Keratinocyte (primary cell): Measurements from ENCODE around the gene EEPD1. TPM values are rescaled to one million over a fixed set of nuclear protein-coding genes. Genes with fewer than 3 reads are reported as not detected.

Experiments used
- DNase-seq: peaks from one replicate; pipeline ENCODE4 v3.0.0-alpha.2; 2011; ENCODE audit warnings: low read depth, missing footprints, low spot score
- FAIRE-seq: peaks from 2 replicates; lab custom pipeline; 2011; peaks lifted over from hg19 to GRCh38; lab: Jason Lieb, UNC
- H2AFZ ChIP-seq: 2 replicates; pipeline ENCODE4 v1.6.0; 2012; ENCODE audit warnings: low read length, control low read depth, inconsistent platforms; ENCODE audit not compliant: control insufficient read depth
- H3K27ac ChIP-seq: 2 replicates; pipeline ENCODE4 v1.5.1; 2011; ENCODE audit warnings: low read length; ENCODE audit not compliant: control insufficient read depth, insufficient read depth
- H3K27me3 ChIP-seq: 3 replicates; pipeline ENCODE4 v1.6.0; 2011; ENCODE audit warnings: low read length; ENCODE audit not compliant: control insufficient read depth, insufficient read depth; ENCODE audit errors: extremely low read depth
- H3K36me3 ChIP-seq, 2 experiments: 2 replicates in 1 of 2; 3 replicates in 1 of 2; pipeline ENCODE4 v1.5.1; 2011; ENCODE audit warnings: low read length in 2 of 2, mild to moderate bottlenecking in 1 of 2; ENCODE audit not compliant: control insufficient read depth in 2 of 2, insufficient read depth in 2 of 2; ENCODE audit errors: extremely low read depth in 1 of 2
- H3K4me1 ChIP-seq: 3 replicates; pipeline ENCODE4 v1.5.1; 2011; ENCODE audit warnings: low read length; ENCODE audit not compliant: control insufficient read depth, insufficient read depth; ENCODE audit errors: extremely low read depth
- H3K4me2 ChIP-seq: 3 replicates; pipeline ENCODE4 v1.6.0; 2011; ENCODE audit warnings: low read depth, low read length; ENCODE audit not compliant: control insufficient read depth, insufficient read depth; ENCODE audit errors: extremely low read depth
- H3K4me3 ChIP-seq, 3 experiments: fragments of 200-600 bp in 1 of 3; sonication (generic) in 1 of 3; 2 replicates in 2 of 3; 3 replicates in 1 of 3; pipeline ENCODE4 v1.5.1; 2011 to 2016; ENCODE audit warnings: low read length in 3 of 3, mild to moderate bottlenecking in 3 of 3, control low read depth in 2 of 3, inconsistent platforms in 1 of 3, low read depth in 1 of 3, mixed read lengths in 1 of 3, mixed run types in 1 of 3, moderate library complexity in 1 of 3; ENCODE audit not compliant: control insufficient read depth in 2 of 3, insufficient read depth in 2 of 3; ENCODE audit errors: extremely low read depth in 1 of 3
- H3K79me2 ChIP-seq: 2 replicates; pipeline ENCODE4 v1.6.0; 2012; ENCODE audit warnings: low read length; ENCODE audit not compliant: control insufficient read depth, insufficient read depth
- H3K9ac ChIP-seq: 3 replicates; pipeline ENCODE4 v1.6.0; 2011; ENCODE audit warnings: low read length; ENCODE audit not compliant: control insufficient read depth, insufficient read depth; ENCODE audit errors: extremely low read depth
- H3K9me1 ChIP-seq: 3 replicates; pipeline ENCODE4 v1.6.0; 2011; ENCODE audit warnings: low read length; ENCODE audit not compliant: control insufficient read depth, insufficient read depth; ENCODE audit errors: extremely low read depth
- H3K9me3 ChIP-seq: 2 replicates; pipeline ENCODE4 v1.5.1; 2012; ENCODE audit warnings: low read depth, low read length; ENCODE audit not compliant: control insufficient read depth
- H4K20me1 ChIP-seq: 3 replicates; pipeline ENCODE4 v1.6.0; 2011; ENCODE audit warnings: low read length; ENCODE audit not compliant: control insufficient read depth, insufficient read depth; ENCODE audit errors: extremely low read depth
- CTCF ChIP-seq, 3 experiments: IDR thresholded peaks in 1 of 3; conservative IDR thresholded peaks in 1 of 3; optimal IDR thresholded peaks in 1 of 3; 2 replicates in 2 of 3; 3 replicates in 1 of 3; pipeline versions ENCODE3 to v1.5.1; 2011; ENCODE audit warnings: low read length in 3 of 3, mild to moderate bottlenecking in 3 of 3, moderate library complexity in 2 of 3, control low read depth in 1 of 3, inconsistent platforms in 1 of 3; ENCODE audit not compliant: insufficient read depth in 2 of 3; ENCODE audit errors: extremely low read depth in 1 of 3
- EZH2 ChIP-seq: IDR thresholded peaks from one replicate; pipeline ENCODE4 v1.6.1; 2012; ENCODE audit warnings: inconsistent platforms, mild to moderate bottlenecking, low read length, moderate library complexity
- dilution Hi-C: fragments of 300-500 bp; cut with MboI; formaldehyde crosslinking; loops from one replicate; pipeline ENCODE4 v1.7.0; 2020; ENCODE audit warnings: low sequenced_read_pairs; ENCODE audit not compliant: extremely low pct_ligation_motif_present
- polyA plus RNA-seq, 5 experiments: library from polyadenylated mRNA; depleted of rRNA in 3 of 5; stranded (reverse) in 3 of 5; stranded (forward) in 1 of 5; unstranded in 1 of 5; fragments of >200 nt; gene quantifications; 1 replicate in 1 of 5; 2 replicates in 3 of 5; 3 replicates in 1 of 5; pipeline versions ENCODE4 v1.2.1 to v1.2.3, GENCODE V29; 2011 to 2012; ENCODE audit warnings: missing spikeins in 2 of 5, low read depth in 1 of 5, low replicate concordance in 1 of 5

EEPD1 gene
- polyA plus RNA-seq, 1 donor (not counting 4 experiments of a cell fraction or from before 2014, with no cell fraction given): 1.2 TPM

- Histone ChIP-seq H3K4me3 (no peak overlapping the region), H3K27ac (no peak overlapping the region), H3K36me3 (no peaks in the 10 kb centered on the region), H3K9me3 (no peaks in the 10 kb centered on the region), H2AFZ (no peak overlapping the region), H3K9ac (no peak overlapping the region), H3K9me1 (no peaks in the 10 kb centered on the region), H3K4me1 (peaks cover 8% of the 10 kb centered on the region), H3K4me2 (no peak overlapping the region), H3K79me2 (no peaks in the 10 kb centered on the region), H3K27me3 (no peaks in the 10 kb centered on the region), H4K20me1 (no peaks in the 10 kb centered on the region)
- FAIRE-seq: no peak
- dilution Hi-C loops: no loop called here
- no peak for DNase-seq
- no peak for TF ChIP-seq CTCF (optimal IDR thresholded peaks at IDR 0.05 in 1 of 3, IDR thresholded peaks at IDR 0.05 in 1 of 3, conservative IDR thresholded peaks at IDR 0.05 in 1 of 3; ENCODE audit: extremely low read depth in 1 of 3, insufficient read depth in 2 of 3, low read length in 3 of 3)
- TF ChIP-seq EZH2: no peak
These were observed 132.2 kb downstream of the EEPD1 start for GRCh38 chr7:36285276-36285675.

GRCh38 chr7:36286226-36286625 lies 133.2 kb downstream of the EEPD1 start:
- DNase-seq (no peak), FAIRE-seq (no peak)
- dilution Hi-C loops: no loop called here
- Histone ChIP-seq H4K20me1 (no peaks in the 10 kb centered on the region), H3K27me3 (no peaks in the 10 kb centered on the region), H3K36me3 (no peaks in the 10 kb centered on the region), H3K4me1 (peaks cover 3% of the 10 kb centered on the region), H3K9me3 (no peaks in the 10 kb centered on the region), H3K9me1 (no peaks in the 10 kb centered on the region), H3K27ac (no peak overlapping the region), H3K9ac (no peak overlapping the region), H2AFZ (no peak overlapping the region), H3K4me3 (no peak overlapping the region), H3K4me2 (no peak overlapping the region), H3K79me2 (no peaks in the 10 kb centered on the region)
- TF ChIP-seq CTCF (optimal IDR thresholded peaks at IDR 0.05 in 1 of 3, IDR thresholded peaks at IDR 0.05 in 1 of 3, conservative IDR thresholded peaks at IDR 0.05 in 1 of 3; ENCODE audit: extremely low read depth in 1 of 3, insufficient read depth in 2 of 3, low read length in 3 of 3) (no peak), EZH2 (no peak)
